Uterus (tissue), 4 donors: ENCODE measurements around the gene KCNT2. TPM values are rescaled to one million over a fixed set of nuclear protein-coding genes. Genes with fewer than 3 reads are reported as not detected.

Experiments
- DNase-seq, 2 donors: peaks; one replicate each; pipeline ENCODE4 v3.0.0-alpha.2; 2019 to 2020
- H3K27ac ChIP-seq, 2 donors: fragments of 200-600 bp; sonication (generic); 1 replicate in 1 of 2; 2 replicates in 1 of 2; pipeline ENCODE4 v1.5.1; 2016 to 2018
- H3K27me3 ChIP-seq, 2 donors: fragments of 200-600 bp; sonication (generic); one replicate each; pipeline ENCODE4 v1.5.1; 2018 to 2019; ENCODE audit warnings: control low read depth in 1 of 2
- H3K36me3 ChIP-seq, 2 donors: fragments of 200-600 bp; sonication (generic); one replicate each; pipeline ENCODE4 v1.5.1; 2019; ENCODE audit warnings: control low read depth in 1 of 2
- H3K4me1 ChIP-seq, 2 donors: fragments of 200-600 bp; sonication (generic); one replicate each; pipeline ENCODE4 v1.5.1; 2018 to 2019; ENCODE audit warnings: control low read depth in 1 of 2
- H3K4me3 ChIP-seq, 2 donors: fragments of 200-600 bp; sonication (generic); 1 replicate in 1 of 2; 2 replicates in 1 of 2; pipeline ENCODE4 v1.5.1; 2018 to 2019; ENCODE audit warnings: mild to moderate bottlenecking in 1 of 2
- H3K9me3 ChIP-seq, 2 donors: fragments of 200-600 bp; sonication (generic); one replicate each; pipeline ENCODE4 v1.5.1; 2019; ENCODE audit warnings: control low read depth in 1 of 2
- CTCF ChIP-seq, 4 experiments: fragments of 200-600 bp in 2 of 4; fragments of 450-650 bp in 2 of 4; sonication (generic) in 2 of 4; IDR thresholded peaks; one replicate each; pipeline ENCODE4 v1.5.1; 2016 to 2019; ENCODE audit warnings: antibody characterized with exemption in 4 of 4, mild to moderate bottlenecking in 2 of 4, moderate library complexity in 1 of 4
- POLR2A ChIP-seq, 2 donors: fragments of 450-650 bp; IDR thresholded peaks; one replicate each; pipeline ENCODE4 v1.6.1; 2016; ENCODE audit warnings: antibody characterized with exemption in 2 of 2, mild to moderate bottlenecking in 1 of 2, moderate library complexity in 1 of 2
- intact Hi-C: fragments of 100-400 bp; cut with DNase I; formaldehyde crosslinking; loops from one replicate; pipeline ENCODE4 v1.15.1; 2023; ENCODE audit warnings: low total_unique reads
- total RNA-seq, 4 donors: library from RNA; depleted of rRNA in 3 of 4; stranded (reverse); fragments of >200 nt in 3 of 4; gene quantifications; one replicate each; pipeline versions ENCODE4 v1.1.0 to v1.2.4, GENCODE V29; 2014 to 2023
- donor health status: DM: yes; HTN: yes; CAD: no.

Gene KCNT2
- total RNA-seq, 4 donors from 2014 or later: 2.3 to 20.5 (median 3.8) TPM

- no peak for DNase-seq
Observed at GRCh38 chr1:196577386-196577785, 30.9 kb downstream of the KCNT2 start.

DNA sequence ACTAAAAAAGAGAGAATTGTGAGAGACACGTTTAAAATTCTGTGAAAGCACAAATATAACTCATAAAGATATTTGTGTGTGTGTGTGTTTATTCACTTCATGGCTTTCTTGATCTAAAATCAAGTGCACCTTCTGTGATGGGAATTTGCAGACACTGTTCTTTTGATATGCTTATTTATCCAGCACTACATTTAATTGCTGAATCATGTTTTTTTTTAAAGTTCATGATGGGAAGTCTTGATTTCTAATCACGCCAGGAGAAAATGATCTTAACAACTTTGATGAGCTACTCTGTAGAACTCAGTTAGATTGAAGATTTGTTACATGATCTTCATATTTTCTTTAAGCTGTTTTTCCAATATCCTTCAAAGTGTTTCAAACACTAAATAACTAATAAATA, 35.0 kb downstream of the KCNT2 start:
- no peaks in the 10 kb centered on the region for H3K27me3 ChIP-seq
- no peak for DNase-seq
- intact Hi-C loops: no loop called here
- TF ChIP-seq CTCF (IDR thresholded peaks at IDR 0.05): no peak
- TF ChIP-seq POLR2A (IDR thresholded peaks at IDR 0.05): no peak
- H3K4me3 ChIP-seq: no peak overlapping the region
- H3K4me1 ChIP-seq: no peaks in the 10 kb centered on the region
- H3K27ac ChIP-seq: no peak overlapping the region
- H3K9me3 ChIP-seq: no peaks in the 10 kb centered on the region
- no peaks in the 10 kb centered on the region for H3K36me3 ChIP-seq

More at GRCh38 chr1:196577386-196577785, 30.9 kb downstream of the KCNT2 start:
- no peaks in the 10 kb centered on the region for H3K9me3 ChIP-seq
- intact Hi-C loops: no loop called here
- no peak overlapping the region for H3K4me3 ChIP-seq
- H3K27ac ChIP-seq: no peak overlapping the region
- H3K36me3 ChIP-seq: no peaks in the 10 kb centered on the region
- H3K27me3 ChIP-seq: no peaks in the 10 kb centered on the region
- H3K4me1 ChIP-seq: no peaks in the 10 kb centered on the region
- TF ChIP-seq CTCF (IDR thresholded peaks at IDR 0.05) (no peak), POLR2A (IDR thresholded peaks at IDR 0.05) (no peak)

GRCh38 chr1:196567238-196567637, 41.0 kb downstream of the KCNT2 start:
- H3K27ac ChIP-seq: no peak overlapping the region
- H3K36me3 ChIP-seq: no peaks in the 10 kb centered on the region
- no peaks in the 10 kb centered on the region for H3K4me1 ChIP-seq
- DNase-seq: no peak
- peaks cover 3 to 5% of the 10 kb centered on the region in 2 donors for H3K9me3 ChIP-seq
- TF ChIP-seq POLR2A (IDR thresholded peaks at IDR 0.05) (no peak), CTCF (IDR thresholded peaks at IDR 0.05) (no peak)
- H3K4me3 ChIP-seq: no peak overlapping the region
- intact Hi-C loops: no loop called here
- H3K27me3 ChIP-seq: no peaks in the 10 kb centered on the region

DNA sequence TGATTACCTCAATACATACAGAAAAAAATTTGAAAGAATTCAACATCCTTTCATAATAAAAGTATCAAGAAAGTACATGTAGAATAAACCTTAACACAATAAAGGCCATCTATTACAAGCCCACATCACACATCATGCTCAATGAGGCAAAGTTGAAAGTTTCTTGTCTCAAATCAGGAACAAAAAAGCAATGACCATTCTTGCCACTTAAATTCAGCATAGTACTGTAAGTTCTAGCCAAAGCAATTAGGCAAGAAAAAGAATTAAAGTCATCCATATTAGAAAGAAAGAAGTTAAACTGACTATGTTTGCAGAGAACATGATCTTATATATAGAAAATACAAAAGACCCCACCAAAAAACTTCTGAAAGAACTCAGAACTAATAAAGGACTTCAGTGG, 44.5 kb downstream of the KCNT2 start:
- TF ChIP-seq POLR2A (IDR thresholded peaks at IDR 0.05): no peak
- TF ChIP-seq CTCF (IDR thresholded peaks at IDR 0.05): no peak

GRCh38 chr1:196559314-196559713, 48.9 kb downstream of the KCNT2 start:
- intact Hi-C loops: no loop called here

More for the DNA sequence above, 44.5 kb downstream of the KCNT2 start:
- H3K9me3 ChIP-seq: peaks cover 3 to 5% of the 10 kb centered on the region in 2 donors
- no peaks in the 10 kb centered on the region for H3K27me3 ChIP-seq
- no peaks in the 10 kb centered on the region for H3K36me3 ChIP-seq
- no peak overlapping the region for H3K4me3 ChIP-seq
- no peak overlapping the region for H3K27ac ChIP-seq
- no peaks in the 10 kb centered on the region for H3K4me1 ChIP-seq
- intact Hi-C loops: no loop called here
- no peak for DNase-seq

More at GRCh38 chr1:196559314-196559713, 48.9 kb downstream of the KCNT2 start:
- TF ChIP-seq CTCF (IDR thresholded peaks at IDR 0.05) (no peak), POLR2A (IDR thresholded peaks at IDR 0.05) (no peak)
- Histone ChIP-seq H3K9me3 (peaks cover under 1% of the 10 kb centered on the region in 2 donors), H3K27me3 (no peaks in the 10 kb centered on the region), H3K4me1 (no peaks in the 10 kb centered on the region), H3K36me3 (no peaks in the 10 kb centered on the region), H3K4me3 (no peak overlapping the region), H3K27ac (no peak overlapping the region)
- no peak for DNase-seq
